NOMO-1 treated with DMSO at 0.1 percent for 48 hours (cell line): ENCODE measurements around the gene RNF182.
"Not testable (repeated sequence)": the region's sequence is repeated elsewhere in the genome, so short reads cannot be mapped to it uniquely, and the experiment has no call there.

Experiments
- DNase-seq: peaks from one replicate; lab custom pipeline; 2025; ENCODE audit not compliant: unreplicated experiment; lab: John Stamatoyannopoulos, UW

Gene RNF182

GRCh38 chr6:13916230-13916944 lies 8.4 kb upstream of the RNF182 start:
- no peak for DNase-seq

GRCh38 chr6:13917141-13917540 lies 7.6 kb upstream of the RNF182 start:
- no peak for DNase-seq

- no peak for DNase-seq
Observed at GRCh38 chr6:13918686-13919250, 6.0 kb upstream of the RNF182 start.

GRCh38 chr6:13919861-13920260 lies 4.9 kb upstream of the RNF182 start:
- DNase-seq = no peak

GRCh38 chr6:13920552-13920951 lies 4.2 kb upstream of the RNF182 start:
- DNase-seq = no peak

GRCh38 chr6:13922750-13923149 lies 2.0 kb upstream of the RNF182 start:
- no peak for DNase-seq

- no peak for DNase-seq
Observed at GRCh38 chr6:13923527-13924145, 1.1 kb upstream of the RNF182 start.

GRCh38 chr6:13924146-13924948 lies 405 bp upstream of the RNF182 start:
- peak; percentile 18 for DNase-seq

- DNase-seq = no peak
Observed at GRCh38 chr6:13926378-13926777, 1.6 kb downstream of the RNF182 start.

- DNase-seq = no peak
Observed at GRCh38 chr6:13927203-13927602, 2.5 kb downstream of the RNF182 start.

- no peak for DNase-seq
Observed at GRCh38 chr6:13929196-13929595, 4.4 kb downstream of the RNF182 start.

- DNase-seq = no peak
Observed at GRCh38 chr6:13931797-13932402, 7.1 kb downstream of the RNF182 start.

- no peak for DNase-seq
Observed at GRCh38 chr6:13932785-13933184, 8.0 kb downstream of the RNF182 start.

GRCh38 chr6:13934721-13935120 lies 10.0 kb downstream of the RNF182 start:
- DNase-seq = no peak

GRCh38 chr6:13935190-13935880 lies 10.6 kb downstream of the RNF182 start:
- no peak for DNase-seq

- DNase-seq = not testable (repeated sequence)
Observed at GRCh38 chr6:13935881-13936261, 11.1 kb downstream of the RNF182 start.

- DNase-seq = no peak
Observed at GRCh38 chr6:13941902-13942301, 17.1 kb downstream of the RNF182 start.

- no peak for DNase-seq
Observed at GRCh38 chr6:13943943-13944342, 19.2 kb downstream of the RNF182 start.

- no peak for DNase-seq
Observed at GRCh38 chr6:13946506-13946905, 21.8 kb downstream of the RNF182 start.

GRCh38 chr6:13947611-13948178 lies 22.9 kb downstream of the RNF182 start:
- no peak for DNase-seq
